Hepatocyte (in vitro differentiated cells): ENCODE data around the gene RIOK3. TPM values are rescaled to one million over a fixed set of nuclear protein-coding genes. Genes with fewer than 3 reads are reported as not detected.

ENCODE experiments used
- DNase-seq: peaks from one replicate; pipeline ENCODE4 v3.0.0-alpha.2; 2016; ENCODE audit warnings: low spot score
- H2AFZ ChIP-seq: fragments of 200-600 bp; sonication (generic); 2 replicates; pipeline ENCODE4 v1.6.0; 2016; ENCODE audit warnings: antibody characterized with exemption, mild to moderate bottlenecking
- H3K27ac ChIP-seq: fragments of 200-600 bp; sonication (generic); 2 replicates; pipeline ENCODE4 v1.5.1; 2016; ENCODE audit warnings: mild to moderate bottlenecking
- H3K27me3 ChIP-seq: fragments of 200-600 bp; sonication (generic); 2 replicates; pipeline ENCODE4 v1.6.1; 2016
- H3K36me3 ChIP-seq: fragments of 200-600 bp; sonication (generic); replicated peaks from 2 replicates; pipeline ENCODE4 v1.5.1; 2016; ENCODE audit warnings: low read depth; ENCODE audit not compliant: insufficient read depth
- H3K4me1 ChIP-seq: fragments of 200-600 bp; sonication (generic); 2 replicates; pipeline ENCODE4 v1.5.1; 2016; ENCODE audit warnings: mild to moderate bottlenecking, moderate library complexity; ENCODE audit not compliant: insufficient read depth
- H3K4me2 ChIP-seq: fragments of 200-600 bp; sonication (generic); 2 replicates; pipeline ENCODE4 v1.6.0; 2016
- H3K4me3 ChIP-seq: fragments of 200-600 bp; sonication (generic); 2 replicates; pipeline ENCODE4 v1.5.1; 2016; ENCODE audit warnings: mild to moderate bottlenecking
- H3K79me2 ChIP-seq: fragments of 200-600 bp; sonication (generic); 2 replicates; pipeline ENCODE4 v1.6.0; 2017; ENCODE audit warnings: mild to moderate bottlenecking
- H3K9me2 ChIP-seq: fragments of 200-600 bp; sonication (generic); replicated peaks from 2 replicates; pipeline ENCODE4 v1.6.0; 2017; ENCODE audit warnings: mild to moderate bottlenecking; ENCODE audit not compliant: insufficient read depth
- H3K9me3 ChIP-seq: fragments of 200-600 bp; sonication (generic); 2 replicates; pipeline ENCODE4 v1.5.1; 2016; ENCODE audit warnings: low read depth, mild to moderate bottlenecking
- H4K20me1 ChIP-seq: fragments of 200-600 bp; sonication (generic); 2 replicates; pipeline ENCODE4 v1.6.0; 2016; ENCODE audit warnings: mild to moderate bottlenecking; ENCODE audit not compliant: insufficient read depth, poor library complexity, severe bottlenecking
- CTCF ChIP-seq: fragments of 200-600 bp; sonication (generic); IDR thresholded peaks from 2 replicates; pipeline ENCODE4 v1.5.1; 2016; ENCODE audit warnings: antibody characterized with exemption, mild to moderate bottlenecking; ENCODE audit not compliant: poor library complexity
- EZH2 ChIP-seq: fragments of 200-600 bp; sonication (generic); IDR thresholded peaks from 2 replicates; pipeline ENCODE4 v1.6.1; 2016; ENCODE audit warnings: antibody characterized with exemption, mild to moderate bottlenecking, borderline replicate concordance
- EZH2phosphoT487 ChIP-seq: fragments of 200-600 bp; sonication (generic); IDR thresholded peaks from one replicate; pipeline ENCODE4 v1.6.1; 2018; ENCODE audit warnings: antibody characterized with exemption, mild to moderate bottlenecking, low read depth, moderate library complexity; ENCODE audit not compliant: unreplicated experiment, severe bottlenecking
- WGBS: methylation state at CpG from one replicate; pipeline ENCODE4 v1.1.6; 2016; ENCODE audit warnings: low lambda C conversion rate; ENCODE audit errors: missing lambda C conversion rate; 5-methylcytosine and 5-hydroxymethylcytosine counted together
- polyA plus RNA-seq: library from polyadenylated mRNA; unstranded; fragments of >200 nt; fragmentation: Nextera tagmentation; extraction: Ambion mirVana; gene quantifications from 2 replicates; pipeline ENCODE4 v1.2.1, GENCODE V29; 2016
- total RNA-seq: library from RNA; depleted of rRNA; stranded (reverse); fragments of >200 nt; gene quantifications from 2 replicates; pipeline ENCODE4 v1.2.3, GENCODE V29; 2014

RIOK3 gene
- total and polyA plus RNA-seq, 2 experiments from 2014 or later, result 53.9 to 95.2 TPM

GRCh38 chr18:23501626-23502025, 48.5 kb downstream of the RIOK3 start:
- H3K9me2 ChIP-seq, result no peaks in the 10 kb centered on the region
- no peak overlapping the region for H3K27ac ChIP-seq
- H3K36me3 ChIP-seq, result no peaks in the 10 kb centered on the region
- 76% methylated on average over 6 of the region's 6 CpGs for WGBS
- no peak overlapping the region for H3K4me3 ChIP-seq
- no peak for TF ChIP-seq EZH2phosphoT487
- no peak for TF ChIP-seq EZH2
- no peak for TF ChIP-seq CTCF
- no peaks in the 10 kb centered on the region for H3K27me3 ChIP-seq
- DNase-seq, result no peak
- no peak overlapping the region for H2AFZ ChIP-seq
- H3K4me2 ChIP-seq, result no peak overlapping the region
- H3K4me1 ChIP-seq, result peaks cover 9% of the 10 kb centered on the region
- H4K20me1 ChIP-seq, result no peaks in the 10 kb centered on the region
- H3K9me3 ChIP-seq, result no peaks in the 10 kb centered on the region
- H3K79me2 ChIP-seq, result peaks cover 27% of the 10 kb centered on the region

GRCh38 chr18:23502516-23503037, 49.5 kb downstream of the RIOK3 start:
- no peaks in the 10 kb centered on the region for H3K36me3 ChIP-seq
- DNase-seq, result no peak
- peaks cover 9% of the 10 kb centered on the region for H3K4me1 ChIP-seq
- no peak for TF ChIP-seq CTCF
- no peak for TF ChIP-seq EZH2
- no peak for TF ChIP-seq EZH2phosphoT487
- H3K4me2 ChIP-seq, result peak overlapping the region; percentile 80
- H3K9me3 ChIP-seq, result no peaks in the 10 kb centered on the region
- H2AFZ ChIP-seq, result peak overlapping the region; percentile 54
- no peaks in the 10 kb centered on the region for H3K27me3 ChIP-seq
- H3K4me3 ChIP-seq, result peak overlapping the region; percentile 51
- peaks cover 36% of the 10 kb centered on the region for H3K79me2 ChIP-seq
- H4K20me1 ChIP-seq, result no peaks in the 10 kb centered on the region
- peak overlapping the region; percentile 94 for H3K27ac ChIP-seq
- WGBS, result 21% methylated on average over 6 of the region's 6 CpGs
- H3K9me2 ChIP-seq, result no peaks in the 10 kb centered on the region

- Histone ChIP-seq H3K4me2 (peak within 1 kb of the TSS; percentile 98), H3K79me2 (peaks cover 38% of the 10 kb centered on the region), H3K27me3 (no peaks in the 10 kb centered on the region), H3K9me2 (no peaks in the 10 kb centered on the region), H3K36me3 (no peaks in the 10 kb centered on the region), H3K4me1 (peaks cover 9% of the 10 kb centered on the region), H3K4me3 (peak within 1 kb of the TSS; percentile 94), H3K27ac (peak within 1 kb of the TSS; percentile 94), H2AFZ (peak within 1 kb of the TSS; percentile 81), H4K20me1 (no peaks in the 10 kb centered on the region), H3K9me3 (no peaks in the 10 kb centered on the region)
- TF ChIP-seq EZH2 (no peak), CTCF (peak; percentile 38), EZH2phosphoT487 (no peak)
- 2% methylated on average over 57 of the region's 110 CpGs for WGBS
- peak; percentile 99 for DNase-seq
These were observed 50.2 kb downstream of the RIOK3 start, which contains the start of gene RMC1 for GRCh38 chr18:23503038-23503962. TSS of gene RMC1 (plus strand) at chr18:23503511. CDS start at chr18:23503619, 108 bp downstream.
